OCI-LY3 (cell line): ENCODE results near the gene KIAA1586.
"Not testable (repeated sequence)": the region's sequence is repeated elsewhere in the genome, so short reads cannot be mapped to it uniquely, and the experiment has no call there.

Experiments
- H2AFZ ChIP-seq: fragments of 200-600, 300-600 bp; shearing (Covaris generic); 2 replicates; pipeline ENCODE4 v1.6.0; 2014; ENCODE audit warnings: antibody characterized with exemption, low read depth, low read length
- H3K27ac ChIP-seq: fragments of 200-600, 300-600 bp; sonication (generic); 2 replicates; pipeline ENCODE4 v1.5.1; 2014; ENCODE audit warnings: mild to moderate bottlenecking, low read length, moderate library complexity, mixed read lengths
- H3K27me3 ChIP-seq: fragments of 200-600, 300-600 bp; sonication (generic); 2 replicates; pipeline ENCODE4 v1.6.1; 2014; ENCODE audit warnings: low read depth, low read length, mixed read lengths
- H3K36me3 ChIP-seq: fragments of 200-600, 300-600 bp; sonication (generic); replicated peaks from 2 replicates; pipeline ENCODE3; 2014; ENCODE audit warnings: low read depth, low read length, mixed read lengths
- H3K4me1 ChIP-seq: fragments of 300-600, 200-600 bp; sonication (generic); 2 replicates; pipeline ENCODE4 v1.6.1; 2014; ENCODE audit warnings: low read length, mixed read lengths
- H3K4me2 ChIP-seq: fragments of 200-600, 300-600 bp; sonication (generic); 2 replicates; pipeline ENCODE4 v1.6.1; 2014; ENCODE audit warnings: low read length, mixed read lengths
- H3K4me3 ChIP-seq: fragments of 300-600, 200-600 bp; sonication (generic); 2 replicates; pipeline ENCODE4 v1.5.1; 2014; ENCODE audit warnings: antibody characterized with exemption, mild to moderate bottlenecking, low read length, moderate library complexity
- H3K79me2 ChIP-seq: fragments of 300-600, 200-600 bp; shearing (Covaris generic); 2 replicates; pipeline ENCODE4 v1.6.1; 2014; ENCODE audit warnings: mild to moderate bottlenecking, low read length, mixed read lengths
- H3K9ac ChIP-seq: fragments of 300-600, 200-600 bp; shearing (Covaris generic); 2 replicates; pipeline ENCODE4 v1.6.0; 2014; ENCODE audit warnings: mild to moderate bottlenecking, low read length, moderate library complexity
- H3K9me3 ChIP-seq: fragments of 200-600, 300-600 bp; shearing (Covaris generic); 2 replicates; pipeline ENCODE4 v1.6.1; 2014; ENCODE audit warnings: low read length, mixed read lengths; ENCODE audit not compliant: insufficient read depth
- H4K20me1 ChIP-seq: fragments of 200-600, 300-600 bp; sonication (generic); 2 replicates; pipeline ENCODE4 v1.6.1; 2016; ENCODE audit warnings: low read length, mixed read lengths; ENCODE audit not compliant: insufficient read depth
- EZH2phosphoT487 ChIP-seq: fragments of 200-600 bp; shearing (Covaris generic); IDR thresholded peaks from 2 replicates; pipeline ENCODE4 v1.6.1; 2018; ENCODE audit warnings: antibody characterized with exemption, mixed run types, low read depth
- TF ChIP-seq, protein P1 (sequence below): fragments of 200-600, 300-600 bp; sonication (generic); IDR thresholded peaks from 2 replicates; pipeline ENCODE4 v1.5.1; 2014; ENCODE audit warnings: antibody characterized with exemption, low read length, low read depth

The KIAA1586 gene

DNA sequence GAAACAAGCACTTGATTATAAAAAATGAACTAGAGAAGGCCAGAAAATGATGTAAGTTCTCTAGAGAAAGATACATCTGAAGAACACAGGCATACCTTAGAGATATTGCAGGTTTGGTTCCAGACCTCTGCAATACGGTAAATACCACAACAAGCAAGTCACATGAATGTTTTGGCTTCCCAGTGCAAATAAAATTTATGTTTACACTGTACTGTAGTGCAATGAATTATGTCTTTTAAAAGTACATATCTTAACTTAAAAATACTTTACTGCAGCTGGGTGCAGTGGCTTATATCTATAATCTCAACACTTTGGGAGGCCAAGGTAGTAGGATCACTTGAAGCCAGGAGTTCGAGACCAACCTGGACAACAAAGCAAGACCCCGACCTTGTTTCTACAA lies 10.9 kb upstream of the KIAA1586 start:
- Histone ChIP-seq H3K4me1 (no peaks in the 10 kb centered on the region), H3K9ac (no peak overlapping the region), H3K4me2 (no peak overlapping the region), H3K36me3 (no peaks in the 10 kb centered on the region), H3K79me2 (no peaks in the 10 kb centered on the region), H3K27me3 (peaks cover 7% of the 10 kb centered on the region; the same call in 1 of the 2 replicates), H2AFZ (no peak overlapping the region), H3K9me3 (no peaks in the 10 kb centered on the region), H3K4me3 (no peak overlapping the region), H3K27ac (no peak overlapping the region), H4K20me1 (no peaks in the 10 kb centered on the region)
- TF ChIP-seq, protein P1, sequence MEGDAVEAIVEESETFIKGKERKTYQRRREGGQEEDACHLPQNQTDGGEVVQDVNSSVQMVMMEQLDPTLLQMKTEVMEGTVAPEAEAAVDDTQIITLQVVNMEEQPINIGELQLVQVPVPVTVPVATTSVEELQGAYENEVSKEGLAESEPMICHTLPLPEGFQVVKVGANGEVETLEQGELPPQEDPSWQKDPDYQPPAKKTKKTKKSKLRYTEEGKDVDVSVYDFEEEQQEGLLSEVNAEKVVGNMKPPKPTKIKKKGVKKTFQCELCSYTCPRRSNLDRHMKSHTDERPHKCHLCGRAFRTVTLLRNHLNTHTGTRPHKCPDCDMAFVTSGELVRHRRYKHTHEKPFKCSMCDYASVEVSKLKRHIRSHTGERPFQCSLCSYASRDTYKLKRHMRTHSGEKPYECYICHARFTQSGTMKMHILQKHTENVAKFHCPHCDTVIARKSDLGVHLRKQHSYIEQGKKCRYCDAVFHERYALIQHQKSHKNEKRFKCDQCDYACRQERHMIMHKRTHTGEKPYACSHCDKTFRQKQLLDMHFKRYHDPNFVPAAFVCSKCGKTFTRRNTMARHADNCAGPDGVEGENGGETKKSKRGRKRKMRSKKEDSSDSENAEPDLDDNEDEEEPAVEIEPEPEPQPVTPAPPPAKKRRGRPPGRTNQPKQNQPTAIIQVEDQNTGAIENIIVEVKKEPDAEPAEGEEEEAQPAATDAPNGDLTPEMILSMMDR, result no peak
- no peak for TF ChIP-seq EZH2phosphoT487

- peaks cover 7% of the 10 kb centered on the region; the same call in 1 of the 2 replicates for H3K27me3 ChIP-seq
- no peak for TF ChIP-seq EZH2phosphoT487
- TF ChIP-seq, protein P1, result no peak
- no peaks in the 10 kb centered on the region for H3K79me2 ChIP-seq
- H3K4me2 ChIP-seq, result no peak overlapping the region
- no peaks in the 10 kb centered on the region for H3K4me1 ChIP-seq
- no peaks in the 10 kb centered on the region for H3K9me3 ChIP-seq
- H3K27ac ChIP-seq, result no peak overlapping the region
- H3K4me3 ChIP-seq, result no peak overlapping the region
- no peak overlapping the region for H3K9ac ChIP-seq
- H2AFZ ChIP-seq, result no peak overlapping the region
- H4K20me1 ChIP-seq, result no peaks in the 10 kb centered on the region
- H3K36me3 ChIP-seq, result no peaks in the 10 kb centered on the region
These were observed 7.6 kb upstream of the KIAA1586 start for GRCh38 chr6:57038906-57039305.

DNA sequence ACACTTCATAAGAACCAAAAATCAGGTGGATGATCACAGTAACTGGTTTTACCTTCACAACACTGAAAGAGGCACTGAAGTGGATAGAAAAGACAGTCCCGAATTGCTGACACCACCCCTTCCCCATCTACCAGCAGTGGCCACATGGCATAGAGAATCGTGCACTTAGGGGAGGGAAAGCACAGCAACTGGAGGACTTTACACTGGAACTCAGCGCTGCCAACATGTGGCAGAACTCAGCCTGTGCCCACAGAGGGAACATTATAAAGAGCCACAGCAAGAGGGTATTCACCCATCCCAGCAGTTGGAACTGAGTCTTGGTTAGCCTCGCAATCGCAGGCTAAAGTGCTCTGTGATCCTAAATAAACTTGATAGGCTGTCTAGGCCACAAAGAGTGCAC lies 6.5 kb upstream of the KIAA1586 start:
- TF ChIP-seq, protein P1, result peak; percentile 22; the same call in 1 of the 2 replicates
- TF ChIP-seq EZH2phosphoT487, result no peak
- Histone ChIP-seq H3K4me1 (no peaks in the 10 kb centered on the region), H3K79me2 (no peaks in the 10 kb centered on the region), H3K27ac (no peak overlapping the region), H3K9me3 (no peaks in the 10 kb centered on the region), H3K4me3 (no peak overlapping the region), H3K4me2 (no peak overlapping the region), H2AFZ (peak overlapping the region; percentile 33), H3K27me3 (peaks cover 6% of the 10 kb centered on the region; the same call in 1 of the 2 replicates), H3K9ac (no peak overlapping the region), H3K36me3 (no peaks in the 10 kb centered on the region), H4K20me1 (no peaks in the 10 kb centered on the region)

GRCh38 chr6:57044061-57044460 lies 2.4 kb upstream of the KIAA1586 start:
- H3K9ac ChIP-seq, H3K9me3 ChIP-seq, H3K4me2 ChIP-seq, H2AFZ ChIP-seq, H3K27ac ChIP-seq, H3K4me3 ChIP-seq, H3K36me3 ChIP-seq, H4K20me1 ChIP-seq, H3K27me3 ChIP-seq: not testable (repeated sequence)
- peaks cover 13% of the 10 kb centered on the region for H3K79me2 ChIP-seq
- peaks cover 11% of the 10 kb centered on the region for H3K4me1 ChIP-seq

GRCh38 chr6:57044568-57044967 lies 1.9 kb upstream of the KIAA1586 start:
- no peak overlapping the region for H3K9ac ChIP-seq

GRCh38 chr6:57047257-57047585 lies 728 bp downstream of the KIAA1586 start:
- Histone ChIP-seq H3K79me2 (peaks cover 35% of the 10 kb centered on the region), H3K36me3 (peaks cover 36% of the 10 kb centered on the region), H3K4me1 (peaks cover 11% of the 10 kb centered on the region)
- H3K4me2 ChIP-seq, H3K27me3 ChIP-seq, H3K9me3 ChIP-seq, H3K4me3 ChIP-seq, H3K27ac ChIP-seq, H3K9ac ChIP-seq, H4K20me1 ChIP-seq, H2AFZ ChIP-seq: not testable (repeated sequence)

More at GRCh38 chr6:57044568-57044967, 1.9 kb upstream of the KIAA1586 start:
- peaks cover 18% of the 10 kb centered on the region for H3K79me2 ChIP-seq
- H3K9me3 ChIP-seq, result no peaks in the 10 kb centered on the region
- no peaks in the 10 kb centered on the region for H3K27me3 ChIP-seq
- no peak overlapping the region for H3K4me2 ChIP-seq
- peaks cover 11% of the 10 kb centered on the region for H3K4me1 ChIP-seq
- no peaks in the 10 kb centered on the region for H4K20me1 ChIP-seq
- peaks cover 15% of the 10 kb centered on the region for H3K36me3 ChIP-seq
- no peak overlapping the region for H2AFZ ChIP-seq
- no peak for TF ChIP-seq EZH2phosphoT487
- TF ChIP-seq, protein P1, result no peak
- H3K4me3 ChIP-seq, result no peak overlapping the region
- no peak overlapping the region for H3K27ac ChIP-seq
